Measurements from ENCODE around the gene CD40. TPM values are rescaled to one million over a fixed set of nuclear protein-coding genes. Genes with fewer than 3 reads are reported as not detected.

Gene CD40
- total and polyA plus RNA-seq, 2 of the 8 experiments (the other 6 are each of a cell fraction or from before 2014, with no cell fraction given), result 14.5 to 18.8 TPM

DNA sequence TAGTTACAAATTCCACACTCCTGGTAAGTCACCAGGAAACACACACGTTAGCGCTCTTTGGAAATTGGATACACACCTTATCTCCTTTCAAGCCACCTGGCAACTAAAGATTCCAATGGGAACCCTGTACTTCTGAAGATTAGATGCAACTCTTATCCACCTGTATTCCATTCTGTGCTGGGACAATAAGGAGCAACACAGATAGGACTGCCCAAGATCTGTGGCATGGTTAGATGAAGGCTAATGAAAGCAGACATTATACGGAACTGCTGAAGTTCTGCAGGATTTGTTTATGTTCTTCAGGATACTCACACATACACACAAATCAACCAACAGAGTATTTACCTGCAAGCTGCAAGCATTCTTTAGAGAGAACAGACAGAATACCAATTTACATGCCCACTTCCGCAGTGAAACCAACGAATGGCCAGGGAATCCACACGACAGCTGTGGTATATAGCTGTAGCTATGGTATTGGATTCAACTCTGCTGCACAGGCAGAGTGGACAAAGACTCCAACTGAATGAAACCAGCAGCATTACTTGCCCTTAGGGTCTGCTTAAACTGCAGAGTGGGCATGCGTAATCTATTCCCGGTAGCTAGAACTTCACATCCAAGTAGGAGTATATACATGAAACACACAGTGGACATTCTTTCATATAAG lies 40.3 kb upstream of the CD40 start (continued):
- TF ChIP-seq RFX5 (IDR thresholded peaks at IDR 0.05; ENCODE audit: borderline replicate concordance, low read depth, low read length), result no peak
- TF ChIP-seq YY1 (IDR thresholded peaks at IDR 0.05; ENCODE audit: low read depth, low read length), result no peak
- TF ChIP-seq SUZ12 (IDR thresholded peaks at IDR 0.05; ENCODE audit: low read length), result no peak

All from H1 (cell line).